Mammary epithelial cell (primary cell): Measurements from ENCODE around the gene AGO1.

Experiments
- EZH2 ChIP-seq: IDR thresholded peaks from 2 replicates; pipeline ENCODE4 v1.6.1; 2012; ENCODE audit warnings: low read length, inconsistent platforms, borderline replicate concordance
- TF ChIP-seq, protein P1 (sequence below), 2 donors: IDR thresholded peaks in 1 of 2; conservative IDR thresholded peaks in 1 of 2; 2 replicates each; pipeline ENCODE4 v1.5.1; 2011 to 2012; ENCODE audit warnings: inconsistent platforms in 2 of 2, low read length in 2 of 2, mild to moderate bottlenecking in 2 of 2, control low read depth in 1 of 2, low read depth in 1 of 2; ENCODE audit not compliant: insufficient read depth in 1 of 2; ENCODE audit errors: extremely low read depth in 1 of 2

- TF ChIP-seq, protein P1, sequence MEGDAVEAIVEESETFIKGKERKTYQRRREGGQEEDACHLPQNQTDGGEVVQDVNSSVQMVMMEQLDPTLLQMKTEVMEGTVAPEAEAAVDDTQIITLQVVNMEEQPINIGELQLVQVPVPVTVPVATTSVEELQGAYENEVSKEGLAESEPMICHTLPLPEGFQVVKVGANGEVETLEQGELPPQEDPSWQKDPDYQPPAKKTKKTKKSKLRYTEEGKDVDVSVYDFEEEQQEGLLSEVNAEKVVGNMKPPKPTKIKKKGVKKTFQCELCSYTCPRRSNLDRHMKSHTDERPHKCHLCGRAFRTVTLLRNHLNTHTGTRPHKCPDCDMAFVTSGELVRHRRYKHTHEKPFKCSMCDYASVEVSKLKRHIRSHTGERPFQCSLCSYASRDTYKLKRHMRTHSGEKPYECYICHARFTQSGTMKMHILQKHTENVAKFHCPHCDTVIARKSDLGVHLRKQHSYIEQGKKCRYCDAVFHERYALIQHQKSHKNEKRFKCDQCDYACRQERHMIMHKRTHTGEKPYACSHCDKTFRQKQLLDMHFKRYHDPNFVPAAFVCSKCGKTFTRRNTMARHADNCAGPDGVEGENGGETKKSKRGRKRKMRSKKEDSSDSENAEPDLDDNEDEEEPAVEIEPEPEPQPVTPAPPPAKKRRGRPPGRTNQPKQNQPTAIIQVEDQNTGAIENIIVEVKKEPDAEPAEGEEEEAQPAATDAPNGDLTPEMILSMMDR (conservative IDR thresholded peaks at IDR 0.05 in 1 of 2, IDR thresholded peaks at IDR 0.05 in 1 of 2; ENCODE audit: extremely low read depth in 1 of 2, insufficient read depth in 1 of 2, low read depth in 1 of 2, low read length in 2 of 2): no peak
- TF ChIP-seq EZH2: no peak
Measured at GRCh38 chr1:35959304-35959703, 76.3 kb downstream of the AGO1 start.
